ENCODE results near the gene C10orf53. TPM values are rescaled to one million over a fixed set of nuclear protein-coding genes. Genes with fewer than 3 reads are reported as not detected.

C10orf53 gene
- total RNA-seq, 1 donor from 2014 or later = not detected

GRCh38 chr10:49682879-49683278 lies 3.4 kb downstream of the C10orf53 start:
- peaks cover 2% of the 10 kb centered on the region for H3K4me1 Mint-ChIP-seq (ENCODE audit: low read depth)
- peaks cover 30% of the 10 kb centered on the region for H3K27me3 Mint-ChIP-seq (ENCODE audit: low read depth)
- H3K36me3 Mint-ChIP-seq (ENCODE audit: low read depth) = no peaks in the 10 kb centered on the region
- intact Hi-C loops (cut with micrococcal nuclease) = no loop called here
- no peak overlapping the region for H3K27ac Mint-ChIP-seq
- no peak overlapping the region for H3K4me3 Mint-ChIP-seq (ENCODE audit: low read depth)
- no peak for DNase-seq (ENCODE audit: low spot score)
- peaks cover 7% of the 10 kb centered on the region for H3K9me3 Mint-ChIP-seq

- no peak overlapping the region for H3K27ac Mint-ChIP-seq
- DNase-seq (ENCODE audit: low spot score) = no peak
- peaks cover 2% of the 10 kb centered on the region for H3K4me1 Mint-ChIP-seq (ENCODE audit: low read depth)
- H3K27me3 Mint-ChIP-seq (ENCODE audit: low read depth) = peaks cover 50% of the 10 kb centered on the region
- intact Hi-C loops (cut with micrococcal nuclease) = no loop called here
- H3K36me3 Mint-ChIP-seq (ENCODE audit: low read depth) = no peaks in the 10 kb centered on the region
- H3K9me3 Mint-ChIP-seq = no peaks in the 10 kb centered on the region
- no peak overlapping the region for H3K4me3 Mint-ChIP-seq (ENCODE audit: low read depth)
Observed at GRCh38 chr10:49686651-49687050, 7.2 kb downstream of the C10orf53 start.

GRCh38 chr10:49688261-49688846 lies 8.9 kb downstream of the C10orf53 start:
- Mint-ChIP-seq H3K27me3 (ENCODE audit: low read depth) (peaks cover 63% of the 10 kb centered on the region), H3K27ac (no peak overlapping the region), H3K4me3 (ENCODE audit: low read depth) (no peak overlapping the region), H3K36me3 (ENCODE audit: low read depth) (no peaks in the 10 kb centered on the region), H3K4me1 (ENCODE audit: low read depth) (peaks cover 2% of the 10 kb centered on the region), H3K9me3 (no peaks in the 10 kb centered on the region)
- intact Hi-C loops (cut with micrococcal nuclease) = no loop called here
- DNase-seq (ENCODE audit: low spot score) = no peak

- Mint-ChIP-seq H3K27me3 (ENCODE audit: low read depth) (peaks cover 63% of the 10 kb centered on the region), H3K4me1 (ENCODE audit: low read depth) (peaks cover 2% of the 10 kb centered on the region), H3K4me3 (ENCODE audit: low read depth) (no peak overlapping the region), H3K36me3 (ENCODE audit: low read depth) (no peaks in the 10 kb centered on the region), H3K9me3 (no peaks in the 10 kb centered on the region), H3K27ac (no peak overlapping the region)
- intact Hi-C loops (cut with micrococcal nuclease) = no loop called here
- DNase-seq (ENCODE audit: low spot score) = no peak
Observed at GRCh38 chr10:49688920-49689319, 9.5 kb downstream of the C10orf53 start.

- Mint-ChIP-seq H3K27ac (peak overlapping the region; percentile 30), H3K4me1 (ENCODE audit: low read depth) (peaks cover 2% of the 10 kb centered on the region), H3K36me3 (ENCODE audit: low read depth) (no peaks in the 10 kb centered on the region), H3K27me3 (ENCODE audit: low read depth) (peaks cover 56% of the 10 kb centered on the region), H3K9me3 (no peaks in the 10 kb centered on the region), H3K4me3 (ENCODE audit: low read depth) (no peak overlapping the region)
- no peak for DNase-seq (ENCODE audit: low spot score)
- intact Hi-C loops (cut with micrococcal nuclease) = no loop called here
Observed at GRCh38 chr10:49689882-49690510, 10.5 kb downstream of the C10orf53 start.

GRCh38 chr10:49690698-49691356 lies 11.4 kb downstream of the C10orf53 start:
- peaks cover 2% of the 10 kb centered on the region for H3K4me1 Mint-ChIP-seq (ENCODE audit: low read depth)
- no peak for DNase-seq (ENCODE audit: low spot score)
- no peaks in the 10 kb centered on the region for H3K9me3 Mint-ChIP-seq
- H3K4me3 Mint-ChIP-seq (ENCODE audit: low read depth) = no peak overlapping the region
- intact Hi-C loops (cut with micrococcal nuclease) = no loop called here
- H3K36me3 Mint-ChIP-seq (ENCODE audit: low read depth) = no peaks in the 10 kb centered on the region
- H3K27me3 Mint-ChIP-seq (ENCODE audit: low read depth) = peaks cover 54% of the 10 kb centered on the region
- H3K27ac Mint-ChIP-seq = no peak overlapping the region

- H3K4me1 Mint-ChIP-seq (ENCODE audit: low read depth) = peaks cover 2% of the 10 kb centered on the region
- H3K36me3 Mint-ChIP-seq (ENCODE audit: low read depth) = no peaks in the 10 kb centered on the region
- H3K4me3 Mint-ChIP-seq (ENCODE audit: low read depth) = no peak overlapping the region
- intact Hi-C loops (cut with micrococcal nuclease) = no loop called here
- H3K27me3 Mint-ChIP-seq (ENCODE audit: low read depth) = peaks cover 54% of the 10 kb centered on the region
- no peak for DNase-seq (ENCODE audit: low spot score)
- no peaks in the 10 kb centered on the region for H3K9me3 Mint-ChIP-seq
- H3K27ac Mint-ChIP-seq = no peak overlapping the region
Observed at GRCh38 chr10:49691588-49691987, 12.1 kb downstream of the C10orf53 start.

GRCh38 chr10:49694466-49694865 lies 15.0 kb downstream of the C10orf53 start:
- intact Hi-C loops (cut with micrococcal nuclease) = no loop called here
- peaks cover 2% of the 10 kb centered on the region for H3K4me1 Mint-ChIP-seq (ENCODE audit: low read depth)
- H3K27me3 Mint-ChIP-seq (ENCODE audit: low read depth) = peaks cover 34% of the 10 kb centered on the region
- H3K36me3 Mint-ChIP-seq (ENCODE audit: low read depth) = no peaks in the 10 kb centered on the region
- no peak overlapping the region for H3K27ac Mint-ChIP-seq
- no peaks in the 10 kb centered on the region for H3K9me3 Mint-ChIP-seq
- no peak for DNase-seq (ENCODE audit: low spot score)
- no peak overlapping the region for H3K4me3 Mint-ChIP-seq (ENCODE audit: low read depth)

GRCh38 chr10:49696311-49696710 lies 16.9 kb downstream of the C10orf53 start:
- Mint-ChIP-seq H3K9me3 (no peaks in the 10 kb centered on the region), H3K27me3 (ENCODE audit: low read depth) (peaks cover 16% of the 10 kb centered on the region), H3K4me3 (ENCODE audit: low read depth) (no peak overlapping the region), H3K36me3 (ENCODE audit: low read depth) (no peaks in the 10 kb centered on the region), H3K27ac (no peak overlapping the region), H3K4me1 (ENCODE audit: low read depth) (no peaks in the 10 kb centered on the region)
- intact Hi-C loops (cut with micrococcal nuclease) = no loop called here
- no peak for DNase-seq (ENCODE audit: low spot score)

- Mint-ChIP-seq H3K27me3 (ENCODE audit: low read depth) (no peaks in the 10 kb centered on the region), H3K4me3 (ENCODE audit: low read depth) (no peak overlapping the region), H3K9me3 (no peaks in the 10 kb centered on the region), H3K36me3 (ENCODE audit: low read depth) (no peaks in the 10 kb centered on the region), H3K27ac (no peak overlapping the region), H3K4me1 (ENCODE audit: low read depth) (no peaks in the 10 kb centered on the region)
- DNase-seq (ENCODE audit: low spot score) = no peak
- intact Hi-C loops (cut with micrococcal nuclease) = no loop called here
Observed at GRCh38 chr10:49698679-49699078, 19.2 kb downstream of the C10orf53 start.

- no peak for DNase-seq (ENCODE audit: low spot score)
- Mint-ChIP-seq H3K27me3 (ENCODE audit: low read depth) (peaks cover 2% of the 10 kb centered on the region), H3K36me3 (ENCODE audit: low read depth) (no peaks in the 10 kb centered on the region)
Observed at GRCh38 chr10:49700211-49700610, 20.8 kb downstream of the C10orf53 start.

GRCh38 chr10:49700997-49701396 lies 21.5 kb downstream of the C10orf53 start:
- Mint-ChIP-seq H3K4me3 (ENCODE audit: low read depth) (no peak overlapping the region), H3K36me3 (ENCODE audit: low read depth) (no peaks in the 10 kb centered on the region), H3K27me3 (ENCODE audit: low read depth) (peaks cover 2% of the 10 kb centered on the region), H3K4me1 (ENCODE audit: low read depth) (no peaks in the 10 kb centered on the region), H3K9me3 (peaks cover 6% of the 10 kb centered on the region), H3K27ac (no peak overlapping the region)
- no peak for DNase-seq (ENCODE audit: low spot score)
- intact Hi-C loops (cut with micrococcal nuclease) = no loop called here

More at GRCh38 chr10:49700211-49700610, 20.8 kb downstream of the C10orf53 start:
- H3K9me3 Mint-ChIP-seq = peaks cover 4% of the 10 kb centered on the region
- H3K4me3 Mint-ChIP-seq (ENCODE audit: low read depth) = no peak overlapping the region
- intact Hi-C loops (cut with micrococcal nuclease) = no loop called here
- H3K27ac Mint-ChIP-seq = no peak overlapping the region
- H3K4me1 Mint-ChIP-seq (ENCODE audit: low read depth) = no peaks in the 10 kb centered on the region

- Mint-ChIP-seq H3K36me3 (ENCODE audit: low read depth) (no peaks in the 10 kb centered on the region), H3K4me1 (ENCODE audit: low read depth) (no peaks in the 10 kb centered on the region), H3K4me3 (ENCODE audit: low read depth) (no peak overlapping the region), H3K27ac (peak overlapping the region; percentile 20), H3K9me3 (peaks cover 6% of the 10 kb centered on the region), H3K27me3 (ENCODE audit: low read depth) (peaks cover 2% of the 10 kb centered on the region)
- no peak for DNase-seq (ENCODE audit: low spot score)
- intact Hi-C loops (cut with micrococcal nuclease) = no loop called here
Observed at GRCh38 chr10:49707585-49707984, 28.1 kb downstream of the C10orf53 start.

All from activated T-helper 2 cell treated with anti-CD3 and anti-CD28 coated beads, Interferon-gamma antibody, Interleukin-2, Interleukin-4, amounts not matched to agents 10 μg/mL and 5 μg/mL and 100 μg/mL, durations not matched to agents 14 hours and 24 hours and 36 hours (primary cell).